Thyroid gland (tissue), 4 donors: ENCODE results near the gene CTRB2.

Experiments
- CTCF ChIP-seq, 6 experiments: fragments of 200-600 bp in 3 of 6; fragments of 450-650 bp in 3 of 6; sonication (generic) in 3 of 6; IDR thresholded peaks; one replicate each; pipeline ENCODE4 v1.5.1; 2016 to 2019; ENCODE audit warnings: antibody characterized with exemption in 6 of 6, mild to moderate bottlenecking in 2 of 6, inconsistent platforms in 1 of 6, moderate library complexity in 1 of 6
- POLR2A ChIP-seq, 2 donors: fragments of 450-650 bp; IDR thresholded peaks; one replicate each; pipeline ENCODE4 v1.6.1; 2017; ENCODE audit warnings: antibody characterized with exemption in 2 of 2, mild to moderate bottlenecking in 2 of 2, moderate library complexity in 1 of 2

GRCh38 chr16:75230471-75231110 is 23.6 kb upstream of the CTRB2 start:
- TF ChIP-seq CTCF (IDR thresholded peaks at IDR 0.05) (no peak), POLR2A (IDR thresholded peaks at IDR 0.05) (no peak)
